ENCODE results near the gene SFXN2.

SFXN2 gene

DNA sequence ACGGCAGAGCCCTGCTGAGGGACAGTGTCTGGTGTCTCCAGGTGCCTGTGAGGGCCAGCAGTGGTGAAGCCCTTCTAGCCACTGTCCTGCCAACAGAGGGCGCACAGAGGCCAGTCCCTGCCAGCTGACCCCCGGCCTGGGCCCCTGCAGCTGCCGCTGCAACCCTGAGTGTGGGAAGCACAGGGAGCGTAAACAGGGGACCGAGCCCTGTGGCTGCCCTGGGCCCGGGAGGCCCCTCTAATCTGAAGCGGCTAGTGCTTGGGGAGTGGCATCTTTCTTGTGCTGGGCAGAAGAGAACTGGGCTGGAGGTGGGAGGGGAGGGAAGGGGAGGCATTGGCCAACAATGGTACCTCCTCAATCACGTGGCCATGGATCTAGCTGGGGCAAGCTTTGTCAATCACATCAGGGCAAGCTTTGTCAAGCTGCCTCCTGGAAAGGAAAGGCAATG is 35.6 kb upstream of the SFXN2 start:
- peaks cover 80% of the 10 kb centered on the region for H3K4me1 Mint-ChIP-seq
- H3K27ac Mint-ChIP-seq = peak overlapping the region; percentile 18
- no peaks in the 10 kb centered on the region for H3K9me3 Mint-ChIP-seq
- TF ChIP-seq, protein P1, sequence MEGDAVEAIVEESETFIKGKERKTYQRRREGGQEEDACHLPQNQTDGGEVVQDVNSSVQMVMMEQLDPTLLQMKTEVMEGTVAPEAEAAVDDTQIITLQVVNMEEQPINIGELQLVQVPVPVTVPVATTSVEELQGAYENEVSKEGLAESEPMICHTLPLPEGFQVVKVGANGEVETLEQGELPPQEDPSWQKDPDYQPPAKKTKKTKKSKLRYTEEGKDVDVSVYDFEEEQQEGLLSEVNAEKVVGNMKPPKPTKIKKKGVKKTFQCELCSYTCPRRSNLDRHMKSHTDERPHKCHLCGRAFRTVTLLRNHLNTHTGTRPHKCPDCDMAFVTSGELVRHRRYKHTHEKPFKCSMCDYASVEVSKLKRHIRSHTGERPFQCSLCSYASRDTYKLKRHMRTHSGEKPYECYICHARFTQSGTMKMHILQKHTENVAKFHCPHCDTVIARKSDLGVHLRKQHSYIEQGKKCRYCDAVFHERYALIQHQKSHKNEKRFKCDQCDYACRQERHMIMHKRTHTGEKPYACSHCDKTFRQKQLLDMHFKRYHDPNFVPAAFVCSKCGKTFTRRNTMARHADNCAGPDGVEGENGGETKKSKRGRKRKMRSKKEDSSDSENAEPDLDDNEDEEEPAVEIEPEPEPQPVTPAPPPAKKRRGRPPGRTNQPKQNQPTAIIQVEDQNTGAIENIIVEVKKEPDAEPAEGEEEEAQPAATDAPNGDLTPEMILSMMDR (IDR thresholded peaks at IDR 0.05) = peak; percentile 74
- peaks cover 33% of the 10 kb centered on the region for H3K36me3 Mint-ChIP-seq (ENCODE audit: low read depth)
- DNase-seq = peak; percentile 85
- peak overlapping the region; percentile 29 for H3K4me3 Mint-ChIP-seq
- H3K27me3 Mint-ChIP-seq (ENCODE audit: low read depth, poor library complexity) = no peaks in the 10 kb centered on the region

DNA sequence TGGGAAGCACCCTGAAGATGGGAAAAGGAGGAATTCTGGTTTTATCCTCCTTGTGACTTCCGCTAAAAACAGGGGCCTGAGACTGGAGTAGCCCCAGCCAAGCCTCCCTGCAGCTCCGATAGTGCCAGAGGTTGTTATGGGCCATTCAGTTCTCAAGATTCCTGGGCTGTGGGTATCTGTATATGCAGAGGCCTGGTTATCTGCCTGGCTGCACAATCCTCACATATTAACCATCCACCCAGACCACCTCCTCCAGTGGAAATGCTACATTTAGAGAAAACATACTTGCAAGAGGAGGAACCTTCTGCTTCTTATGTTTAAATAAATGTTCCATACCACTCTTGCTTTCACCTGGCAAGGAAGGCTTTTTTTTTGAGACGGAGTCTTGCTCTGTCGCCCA is 34.8 kb upstream of the SFXN2 start:
- TF ChIP-seq, protein P1 (IDR thresholded peaks at IDR 0.05) = no peak
- Mint-ChIP-seq H3K9me3 (no peaks in the 10 kb centered on the region), H3K36me3 (ENCODE audit: low read depth) (peaks cover 38% of the 10 kb centered on the region), H3K4me3 (no peak overlapping the region), H3K27me3 (ENCODE audit: low read depth, poor library complexity) (no peaks in the 10 kb centered on the region), H3K27ac (no peak overlapping the region), H3K4me1 (peaks cover 73% of the 10 kb centered on the region)
- DNase-seq = no peak

DNA sequence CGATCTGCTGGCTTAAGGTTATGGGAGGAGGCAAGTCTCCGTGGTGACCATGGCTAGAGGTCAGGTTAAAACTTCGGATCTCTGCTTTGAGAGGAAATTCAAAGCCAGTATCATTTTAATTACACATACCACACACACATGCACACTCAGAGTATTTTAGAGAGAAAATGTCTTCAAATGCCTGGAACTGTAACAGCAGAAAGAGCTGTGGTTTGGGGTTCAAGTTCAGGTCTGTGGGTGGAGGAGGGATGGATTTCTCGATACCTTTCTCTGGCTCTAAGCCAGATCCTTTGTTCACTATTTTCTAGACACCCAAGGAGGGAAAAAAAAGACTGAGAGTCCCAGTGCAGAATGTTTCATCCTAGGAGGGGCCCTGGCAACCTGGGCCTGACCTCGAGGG is 32.7 kb upstream of the SFXN2 start:
- no peak for DNase-seq
- H3K27me3 Mint-ChIP-seq (ENCODE audit: low read depth, poor library complexity) = no peaks in the 10 kb centered on the region
- peaks cover 48% of the 10 kb centered on the region for H3K36me3 Mint-ChIP-seq (ENCODE audit: low read depth)
- no peaks in the 10 kb centered on the region for H3K9me3 Mint-ChIP-seq
- no peak overlapping the region for H3K27ac Mint-ChIP-seq
- H3K4me3 Mint-ChIP-seq = no peak overlapping the region
- TF ChIP-seq, protein P1 (IDR thresholded peaks at IDR 0.05) = no peak
- H3K4me1 Mint-ChIP-seq = peaks cover 52% of the 10 kb centered on the region

DNA sequence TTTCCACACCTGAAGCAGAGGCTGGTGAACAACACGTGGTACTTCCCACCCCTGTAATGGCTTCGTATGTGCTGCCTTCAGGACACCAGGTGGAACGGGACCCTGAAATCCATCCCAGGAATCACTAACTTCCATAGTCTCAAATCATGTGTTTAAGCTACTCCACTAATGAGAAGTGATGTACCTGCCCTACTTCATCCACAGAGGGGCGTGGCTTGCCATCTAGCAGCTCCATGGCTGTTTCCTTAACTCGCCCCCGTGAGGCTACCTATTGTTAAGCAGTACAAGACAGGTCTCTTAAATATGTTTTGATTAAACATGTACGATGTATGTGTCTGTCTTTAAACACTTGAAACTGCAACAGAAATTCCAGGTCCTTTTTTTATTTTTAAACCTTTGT is 32.0 kb upstream of the SFXN2 start:
- Mint-ChIP-seq H3K4me3 (no peak overlapping the region), H3K9me3 (no peaks in the 10 kb centered on the region), H3K4me1 (peaks cover 45% of the 10 kb centered on the region), H3K27me3 (ENCODE audit: low read depth, poor library complexity) (no peaks in the 10 kb centered on the region), H3K36me3 (ENCODE audit: low read depth) (peaks cover 48% of the 10 kb centered on the region), H3K27ac (peak overlapping the region; percentile 65)
- no peak for DNase-seq
- TF ChIP-seq, protein P1 (IDR thresholded peaks at IDR 0.05) = no peak

DNA sequence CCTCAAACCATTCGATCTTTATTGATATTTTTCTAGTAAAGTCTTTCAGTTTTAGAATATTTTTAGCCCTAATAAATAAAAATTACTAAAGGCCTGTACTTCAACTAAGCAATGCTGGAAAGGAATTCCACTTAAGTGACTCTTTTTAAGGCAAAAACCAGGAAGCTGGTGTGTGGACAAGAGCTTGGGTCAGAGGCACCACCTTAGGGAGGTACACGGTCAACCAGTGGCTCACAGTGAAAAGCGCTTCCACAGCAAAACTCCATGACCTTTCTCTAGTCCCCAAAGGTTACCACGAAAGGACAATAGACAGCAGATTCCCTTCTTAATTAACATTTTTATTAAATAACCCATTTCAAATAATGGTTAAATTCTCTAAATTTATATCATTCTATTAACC is 31.5 kb upstream of the SFXN2 start:
- Mint-ChIP-seq H3K27me3 (ENCODE audit: low read depth, poor library complexity) (no peaks in the 10 kb centered on the region), H3K4me1 (peaks cover 39% of the 10 kb centered on the region), H3K36me3 (ENCODE audit: low read depth) (peaks cover 54% of the 10 kb centered on the region), H3K4me3 (no peak overlapping the region), H3K27ac (no peak overlapping the region), H3K9me3 (no peaks in the 10 kb centered on the region)
- DNase-seq = no peak
- TF ChIP-seq, protein P1 (IDR thresholded peaks at IDR 0.05) = no peak

DNA sequence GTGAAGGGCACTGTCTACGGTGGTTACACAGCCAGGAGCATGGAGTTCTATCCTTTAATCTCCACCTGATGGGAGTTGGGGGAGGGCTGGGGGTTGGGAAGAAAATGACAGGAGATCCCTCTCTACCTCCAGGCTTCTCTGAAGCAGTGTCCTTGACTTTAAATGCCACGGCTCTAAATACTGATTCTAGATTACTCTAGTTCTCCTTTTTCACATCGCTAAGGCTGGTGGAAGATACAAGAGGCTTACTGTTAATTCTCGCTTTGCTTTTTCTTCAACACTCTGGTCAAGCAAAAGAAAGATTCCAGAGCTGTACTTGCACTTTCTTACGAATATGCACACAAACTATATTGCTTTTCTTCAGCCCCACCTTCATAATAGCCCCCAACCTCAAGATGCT is 30.7 kb upstream of the SFXN2 start:
- DNase-seq = no peak
- Mint-ChIP-seq H3K4me1 (peaks cover 32% of the 10 kb centered on the region), H3K4me3 (no peak overlapping the region), H3K27ac (no peak overlapping the region), H3K27me3 (ENCODE audit: low read depth, poor library complexity) (no peaks in the 10 kb centered on the region), H3K9me3 (no peaks in the 10 kb centered on the region), H3K36me3 (ENCODE audit: low read depth) (peaks cover 57% of the 10 kb centered on the region)
- TF ChIP-seq, protein P1 (IDR thresholded peaks at IDR 0.05) = no peak
